CD4-positive, alpha-beta T cell (primary cell): Measurements from ENCODE around the gene MAZ. TPM values are rescaled to one million over a fixed set of nuclear protein-coding genes. Genes with fewer than 3 reads are reported as not detected.
A peak's percentile ranks its signal among the peaks of the same experiment; 100 is the strongest.

Source experiments
- ATAC-seq: fragments of 200-7000 bp; cut with Tn5 transposase; one replicate; pipeline ENCODE4 v1.10.0; 2022; ENCODE audit warnings: mild to moderate bottlenecking; ENCODE audit not compliant: poor library complexity
- CTCF ChIA-PET: fragments of 350-600 bp; sonication (Branson Sonifier 250); formaldehyde crosslinking; loops from one replicate; lab custom pipeline; 2021; ENCODE audit warnings: antibody characterized with exemption, inconsistent platforms; lab: Charles Lee
- POLR2A ChIA-PET: fragments of 350-600 bp; sonication (Branson Sonifier 250); formaldehyde crosslinking; loops from one replicate; lab custom pipeline; 2021; ENCODE audit warnings: antibody characterized with exemption, inconsistent platforms; lab: Charles Lee
- DNase-seq, 14 experiments: peaks; one replicate each; pipeline ENCODE4 v3.0.0-alpha.2; 2013 to 2020; ENCODE audit warnings: mixed read lengths in 2 of 14
- H3K27ac ChIP-seq, 2 donors: one replicate each; pipeline versions ENCODE4 v1.5.1 to v1.7.0; 2013; ENCODE audit warnings: low read length in 2 of 2, low read depth in 1 of 2, mild to moderate bottlenecking in 1 of 2
- H3K27me3 ChIP-seq, 2 experiments: 1 replicate in 1 of 2; 2 replicates in 1 of 2; pipeline versions ENCODE4 v1.6.1 to v1.7.0; 2013; ENCODE audit warnings: low read length in 2 of 2, control low read depth in 1 of 2, mild to moderate bottlenecking in 1 of 2, moderate library complexity in 1 of 2; ENCODE audit not compliant: insufficient read depth in 2 of 2, control insufficient read depth in 1 of 2
- H3K36me3 ChIP-seq: one replicate; pipeline ENCODE4 v1.6.1; 2013; ENCODE audit warnings: low read length, control low read depth; ENCODE audit not compliant: insufficient read depth
- H3K4me1 ChIP-seq: one replicate; pipeline ENCODE4 v1.6.1; 2013; ENCODE audit warnings: low read length, control low read depth; ENCODE audit not compliant: insufficient read depth
- H3K4me3 ChIP-seq: one replicate; pipeline ENCODE4 v1.5.1; 2013; ENCODE audit warnings: mild to moderate bottlenecking, low read length, moderate library complexity
- H3K9me3 ChIP-seq, 2 experiments: 1 replicate in 1 of 2; 2 replicates in 1 of 2; pipeline versions ENCODE4 v1.6.1 to v1.7.0; 2013; ENCODE audit warnings: low read length in 2 of 2, mild to moderate bottlenecking in 2 of 2, control low read depth in 1 of 2, moderate library complexity in 1 of 2; ENCODE audit not compliant: control insufficient read depth in 1 of 2, insufficient read depth in 1 of 2
- H3K27ac Mint-ChIP-seq: one replicate; pipeline ENCODE4 v1.8.0; 2020; ENCODE audit warnings: mixed read lengths
- H3K27me3 Mint-ChIP-seq: one replicate; pipeline ENCODE4 v1.8.0; 2021; ENCODE audit warnings: mixed read lengths
- H3K36me3 Mint-ChIP-seq: one replicate; pipeline ENCODE4 v1.8.0; 2021; ENCODE audit warnings: low read depth, mixed read lengths
- H3K4me1 Mint-ChIP-seq: one replicate; pipeline ENCODE4 v1.8.0; 2021; ENCODE audit warnings: low read depth, mixed read lengths
- H3K4me3 Mint-ChIP-seq: one replicate; pipeline ENCODE4 v1.8.0; 2020; ENCODE audit warnings: mild to moderate bottlenecking, mixed read lengths
- H3K9me3 Mint-ChIP-seq: one replicate; pipeline ENCODE4 v1.8.0; 2020; ENCODE audit warnings: mixed read lengths
- CTCF ChIP-seq: fragments of 200-600 bp; IDR thresholded peaks from one replicate; pipeline ENCODE4 v1.8.0; 2022; ENCODE audit warnings: antibody characterized with exemption, mild to moderate bottlenecking
- intact Hi-C, 2 experiments: fragments of 100-400 bp; cut with DNase I in 1 of 2; cut with micrococcal nuclease in 1 of 2; formaldehyde crosslinking; loops; one replicate each; pipeline versions ENCODE4 v1.15.1 to v1.9.0; 2023 to 2025; cut with DNase I, micrococcal nuclease
- total RNA-seq, 174 experiments: library from RNA in 2 of 174; stranded (reverse) in 2 of 174; gene quantifications; one replicate each; pipeline ENCODE4 v1.2.3 and lab custom pipeline; 2021 to 2026

Gene MAZ
- total RNA-seq, 2 experiments from 2014 or later, result 251 to 253 TPM

- CTCF ChIA-PET, result no interaction called here
- no peak overlapping the region for H3K4me3 Mint-ChIP-seq
- Histone ChIP-seq H3K4me1 (peaks cover 7% of the 10 kb centered on the region), H3K36me3 (peaks cover 3% of the 10 kb centered on the region), H3K9me3 (no peaks in the 10 kb centered on the region), H3K27me3 (no peaks in the 10 kb centered on the region), H3K4me3 (no peak overlapping the region), H3K27ac (no peak overlapping the region)
- intact Hi-C loops, result no loop called here
- ATAC-seq, result no peak
- peaks cover 7% of the 10 kb centered on the region for H3K4me1 Mint-ChIP-seq
- H3K9me3 Mint-ChIP-seq, result no peaks in the 10 kb centered on the region
- H3K27ac Mint-ChIP-seq, result no peak overlapping the region
- no peak for DNase-seq
- no peak for TF ChIP-seq CTCF
- POLR2A ChIA-PET, result interaction anchor here (1.3 kb wide), 1 partner anchor 46 kb away, joined by 4 read pairs; the partner anchor contains the start of gene MAZ
- H3K36me3 Mint-ChIP-seq, result peaks cover 20% of the 10 kb centered on the region
- H3K27me3 Mint-ChIP-seq, result no peaks in the 10 kb centered on the region
Measured at GRCh38 chr16:29852654-29853053, 46.3 kb downstream of the MAZ start.

GRCh38 chr16:29854520-29855100 is 48.3 kb downstream of the MAZ start:
- Mint-ChIP-seq H3K4me1 (no peaks in the 10 kb centered on the region), H3K27me3 (no peaks in the 10 kb centered on the region), H3K4me3 (no peak overlapping the region), H3K27ac (no peak overlapping the region), H3K36me3 (peaks cover 26% of the 10 kb centered on the region), H3K9me3 (no peaks in the 10 kb centered on the region)
- ChIA-PET CTCF (interaction anchor here (0.6 kb wide), 1 partner anchor 567 kb away, joined by 4 read pairs; no protein-coding TSS in a partner anchor), POLR2A (interaction anchor here (1.5 kb wide), 1 partner anchor 47 kb away, joined by 3 read pairs; no protein-coding TSS in a partner anchor)
- H3K9me3 ChIP-seq, result peaks cover 0 to 5% of the 10 kb centered on the region in 2 experiments
- intact Hi-C loops, result no loop called here
- H3K4me1 ChIP-seq, result no peaks in the 10 kb centered on the region
- TF ChIP-seq CTCF, result no peak
- ATAC-seq, result no peak
- no peak overlapping the region for H3K4me3 ChIP-seq
- no peak overlapping the region for H3K27ac ChIP-seq
- peaks cover 16% of the 10 kb centered on the region for H3K36me3 ChIP-seq
- DNase-seq, result no peak
- no peaks in the 10 kb centered on the region for H3K27me3 ChIP-seq

GRCh38 chr16:29857133-29857760 is 50.9 kb downstream of the MAZ start:
- DNase-seq (no peak), ATAC-seq (no peak)
- ChIA-PET POLR2A (interaction anchor here (0.7 kb wide), 1 partner anchor 15 kb away, joined by 3 read pairs; no protein-coding TSS in a partner anchor), CTCF (interaction anchor here (0.7 to 2.1 kb wide), 2 partner anchors 9 to 30 kb away, joined by 3 to 5 read pairs; no protein-coding TSS in a partner anchor)
- H3K27ac ChIP-seq, result no peak overlapping the region
- peaks cover 0 to 5% of the 10 kb centered on the region in 2 experiments for H3K9me3 ChIP-seq
- Mint-ChIP-seq H3K27ac (no peak overlapping the region), H3K4me3 (peak overlapping the region; percentile 38), H3K27me3 (no peaks in the 10 kb centered on the region), H3K4me1 (peaks cover 14% of the 10 kb centered on the region), H3K9me3 (no peaks in the 10 kb centered on the region), H3K36me3 (peaks cover 40% of the 10 kb centered on the region)
- no peaks in the 10 kb centered on the region for H3K27me3 ChIP-seq
- H3K4me3 ChIP-seq, result no peak overlapping the region
- H3K36me3 ChIP-seq, result peaks cover 34% of the 10 kb centered on the region
- no peak for TF ChIP-seq CTCF
- intact Hi-C loops, result no loop called here
- peaks cover 16% of the 10 kb centered on the region for H3K4me1 ChIP-seq
